OCI-LY3 (cell line): ENCODE measurements around the gene MSL1.

ENCODE experiments used
- H2AFZ ChIP-seq: fragments of 200-600, 300-600 bp; shearing (Covaris generic); 2 replicates; pipeline ENCODE4 v1.6.0; 2014; ENCODE audit warnings: antibody characterized with exemption, low read depth, low read length
- H3K27ac ChIP-seq: fragments of 200-600, 300-600 bp; sonication (generic); 2 replicates; pipeline ENCODE4 v1.5.1; 2014; ENCODE audit warnings: mild to moderate bottlenecking, low read length, moderate library complexity, mixed read lengths
- H3K27me3 ChIP-seq: fragments of 200-600, 300-600 bp; sonication (generic); 2 replicates; pipeline ENCODE4 v1.6.1; 2014; ENCODE audit warnings: low read depth, low read length, mixed read lengths
- H3K36me3 ChIP-seq: fragments of 200-600, 300-600 bp; sonication (generic); replicated peaks from 2 replicates; pipeline ENCODE3; 2014; ENCODE audit warnings: low read depth, low read length, mixed read lengths
- H3K4me1 ChIP-seq: fragments of 300-600, 200-600 bp; sonication (generic); 2 replicates; pipeline ENCODE4 v1.6.1; 2014; ENCODE audit warnings: low read length, mixed read lengths
- H3K4me2 ChIP-seq: fragments of 200-600, 300-600 bp; sonication (generic); 2 replicates; pipeline ENCODE4 v1.6.1; 2014; ENCODE audit warnings: low read length, mixed read lengths
- H3K4me3 ChIP-seq: fragments of 300-600, 200-600 bp; sonication (generic); 2 replicates; pipeline ENCODE4 v1.5.1; 2014; ENCODE audit warnings: antibody characterized with exemption, mild to moderate bottlenecking, low read length, moderate library complexity
- H3K79me2 ChIP-seq: fragments of 300-600, 200-600 bp; shearing (Covaris generic); 2 replicates; pipeline ENCODE4 v1.6.1; 2014; ENCODE audit warnings: mild to moderate bottlenecking, low read length, mixed read lengths
- H3K9ac ChIP-seq: fragments of 300-600, 200-600 bp; shearing (Covaris generic); 2 replicates; pipeline ENCODE4 v1.6.0; 2014; ENCODE audit warnings: mild to moderate bottlenecking, low read length, moderate library complexity
- H3K9me3 ChIP-seq: fragments of 200-600, 300-600 bp; shearing (Covaris generic); 2 replicates; pipeline ENCODE4 v1.6.1; 2014; ENCODE audit warnings: low read length, mixed read lengths; ENCODE audit not compliant: insufficient read depth
- H4K20me1 ChIP-seq: fragments of 200-600, 300-600 bp; sonication (generic); 2 replicates; pipeline ENCODE4 v1.6.1; 2016; ENCODE audit warnings: low read length, mixed read lengths; ENCODE audit not compliant: insufficient read depth
- CTCF ChIP-seq: fragments of 200-600, 300-600 bp; sonication (generic); IDR thresholded peaks from 2 replicates; pipeline ENCODE4 v1.5.1; 2014; ENCODE audit warnings: antibody characterized with exemption, low read length, low read depth
- EZH2phosphoT487 ChIP-seq: fragments of 200-600 bp; shearing (Covaris generic); IDR thresholded peaks from 2 replicates; pipeline ENCODE4 v1.6.1; 2018; ENCODE audit warnings: antibody characterized with exemption, mixed run types, low read depth

The MSL1 gene

GRCh38 chr17:40086150-40087044 is 35.4 kb upstream of the MSL1 start:
- H3K79me2 ChIP-seq, result no peaks in the 10 kb centered on the region
- peaks cover 7% of the 10 kb centered on the region for H3K36me3 ChIP-seq
- H3K4me2 ChIP-seq, result no peak overlapping the region
- no peak overlapping the region for H3K27ac ChIP-seq
- H3K4me1 ChIP-seq, result peaks cover 10% of the 10 kb centered on the region
- TF ChIP-seq CTCF (peak; percentile 93), EZH2phosphoT487 (no peak)
- H3K9ac ChIP-seq, result no peak overlapping the region
- H3K9me3 ChIP-seq, result no peaks in the 10 kb centered on the region
- no peak overlapping the region for H2AFZ ChIP-seq
- H4K20me1 ChIP-seq, result no peaks in the 10 kb centered on the region
- H3K4me3 ChIP-seq, result no peak overlapping the region
- H3K27me3 ChIP-seq, result no peaks in the 10 kb centered on the region

- H3K9me3 ChIP-seq, result no peaks in the 10 kb centered on the region
- H4K20me1 ChIP-seq, result no peaks in the 10 kb centered on the region
- H2AFZ ChIP-seq, result no peak overlapping the region
- H3K27me3 ChIP-seq, result no peaks in the 10 kb centered on the region
- no peak overlapping the region for H3K4me2 ChIP-seq
- H3K4me1 ChIP-seq, result peaks cover 18% of the 10 kb centered on the region
- H3K79me2 ChIP-seq, result no peaks in the 10 kb centered on the region
- H3K36me3 ChIP-seq, result peaks cover 7% of the 10 kb centered on the region
- no peak overlapping the region for H3K9ac ChIP-seq
- H3K27ac ChIP-seq, result no peak overlapping the region
- H3K4me3 ChIP-seq, result no peak overlapping the region
- no peak for TF ChIP-seq CTCF
- TF ChIP-seq EZH2phosphoT487, result no peak
Measured at GRCh38 chr17:40087049-40087794, 34.5 kb upstream of the MSL1 start.

- H3K4me1 ChIP-seq, result peaks cover 27% of the 10 kb centered on the region
- no peaks in the 10 kb centered on the region for H3K79me2 ChIP-seq
- TF ChIP-seq EZH2phosphoT487 (no peak), CTCF (no peak)
- no peak overlapping the region for H3K27ac ChIP-seq
- no peak overlapping the region for H3K9ac ChIP-seq
- H2AFZ ChIP-seq, result no peak overlapping the region
- H3K27me3 ChIP-seq, result no peaks in the 10 kb centered on the region
- H4K20me1 ChIP-seq, result no peaks in the 10 kb centered on the region
- no peak overlapping the region for H3K4me2 ChIP-seq
- no peak overlapping the region for H3K4me3 ChIP-seq
- H3K36me3 ChIP-seq, result peaks cover 10% of the 10 kb centered on the region
- H3K9me3 ChIP-seq, result no peaks in the 10 kb centered on the region
Measured at GRCh38 chr17:40087903-40088718, 33.7 kb upstream of the MSL1 start.
